Stimulated activated CD8-positive, alpha-beta memory T cell treated with anti-CD3 and anti-CD28 coated beads, Interleukin-7, amount 100 ng/mL, for 4 hours (primary cell): Measurements from ENCODE around the gene C19orf18.
"Not testable (repeated sequence)": the region's sequence is repeated elsewhere in the genome, so short reads cannot be mapped to it uniquely, and the experiment has no call there.

ENCODE experiments used
- DNase-seq, 2 donors: peaks; one replicate each; pipeline ENCODE4 v3.0.0-alpha.2; 2020; ENCODE audit warnings: low read depth in 2 of 2

The C19orf18 gene

DNA sequence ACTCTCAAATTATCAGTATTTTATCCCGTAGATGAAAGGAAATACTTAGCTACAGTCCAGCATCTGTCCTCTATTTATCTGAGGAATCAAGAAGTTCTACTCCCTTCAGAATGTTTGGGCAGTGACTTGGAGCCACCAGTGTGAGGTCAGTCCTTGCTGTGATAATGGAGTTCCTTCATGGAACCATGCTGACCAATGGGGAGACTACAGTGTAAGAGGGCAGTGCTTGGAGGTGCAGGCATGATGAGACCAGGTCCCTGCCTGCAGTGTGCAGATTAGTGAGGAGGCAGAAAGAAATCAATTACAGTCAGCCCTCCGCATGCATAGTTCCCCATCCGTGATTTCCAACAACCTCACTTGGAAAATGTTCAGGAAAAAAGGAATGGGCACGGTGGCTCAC lies at the start of gene C19orf18:
Gene C19orf18 (minus strand): TSS at position 101 of the 400 bp plus-strand sequence. CDS start 102 bp downstream, outside the sequence.
- no peak for DNase-seq

- DNase-seq = no peak
These were observed 47.9 kb upstream of the C19orf18 start for GRCh38 chr19:58022283-58022660.

- DNase-seq = peak in 1 of 2 donors; percentile 8
These were observed 47.4 kb upstream of the C19orf18 start for GRCh38 chr19:58021541-58022282.

GRCh38 chr19:58020129-58020528 lies 45.8 kb upstream of the C19orf18 start:
- no peak for DNase-seq

DNA sequence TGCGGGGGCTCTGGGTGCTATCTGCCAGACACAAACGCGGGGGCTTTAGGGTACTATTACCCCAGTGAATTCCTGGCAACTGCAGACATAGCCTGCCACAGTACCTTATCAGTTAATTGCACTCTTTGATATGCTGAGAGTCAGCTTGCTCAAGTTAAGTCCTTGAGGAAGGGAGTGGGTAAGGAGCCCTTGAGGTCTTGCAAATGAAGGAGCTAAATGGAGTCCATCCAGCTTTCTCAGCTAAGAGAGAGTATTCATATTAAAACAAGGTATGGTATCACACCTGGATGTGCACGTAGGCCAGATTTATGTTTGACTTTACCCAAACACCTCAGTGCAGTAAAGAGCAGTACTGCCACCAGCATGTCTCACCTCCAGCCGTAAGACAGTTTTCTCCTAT lies 39.8 kb upstream of the C19orf18 start:
- DNase-seq = no peak

DNA sequence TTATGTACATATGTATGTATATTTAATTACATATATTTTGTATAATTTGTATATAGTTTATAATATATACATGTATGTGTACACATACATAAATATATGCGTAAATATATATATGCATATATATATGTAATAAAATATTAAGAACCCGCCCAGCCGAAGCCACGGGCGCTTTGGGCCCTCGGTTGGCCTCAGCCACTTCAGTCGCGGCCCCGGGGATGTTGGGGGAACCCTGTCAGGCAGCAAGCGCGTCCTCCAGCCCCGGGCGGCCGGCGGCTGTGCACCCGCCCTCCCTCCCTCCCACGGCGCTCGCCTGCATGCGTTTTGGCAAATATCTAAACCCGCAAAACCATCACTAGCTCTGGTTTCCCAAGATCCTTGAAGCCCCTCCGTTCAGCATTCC lies 36.2 kb upstream of the C19orf18 start:
- DNase-seq = no peak

GRCh38 chr19:58009666-58010301 lies 35.5 kb upstream of the C19orf18 start:
- peak in 1 of 2 donors; percentile 50 for DNase-seq

- DNase-seq = no peak
These were observed 34.9 kb upstream of the C19orf18 start for GRCh38 chr19:58009301-58009665.

DNA sequence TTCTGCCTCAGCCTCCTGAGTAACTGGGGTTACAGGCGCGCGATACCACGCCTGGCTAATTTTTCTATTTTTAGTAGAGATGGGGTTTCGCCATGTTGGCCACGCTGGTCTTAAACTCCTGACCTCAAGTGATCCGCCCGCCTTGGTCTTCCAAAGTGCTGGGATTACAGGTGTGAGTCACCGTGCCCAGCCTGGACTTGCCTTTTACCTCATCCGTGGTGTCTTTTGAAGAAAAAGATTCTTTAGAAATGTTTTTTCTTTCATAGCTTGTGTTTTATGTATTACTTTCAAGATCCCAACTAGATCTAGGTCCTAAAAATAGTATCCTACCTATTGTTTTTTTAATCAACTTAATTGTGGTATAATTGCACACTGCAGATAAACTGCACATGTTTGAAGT lies 34.5 kb upstream of the C19orf18 start:
- DNase-seq = not testable (repeated sequence)

DNA sequence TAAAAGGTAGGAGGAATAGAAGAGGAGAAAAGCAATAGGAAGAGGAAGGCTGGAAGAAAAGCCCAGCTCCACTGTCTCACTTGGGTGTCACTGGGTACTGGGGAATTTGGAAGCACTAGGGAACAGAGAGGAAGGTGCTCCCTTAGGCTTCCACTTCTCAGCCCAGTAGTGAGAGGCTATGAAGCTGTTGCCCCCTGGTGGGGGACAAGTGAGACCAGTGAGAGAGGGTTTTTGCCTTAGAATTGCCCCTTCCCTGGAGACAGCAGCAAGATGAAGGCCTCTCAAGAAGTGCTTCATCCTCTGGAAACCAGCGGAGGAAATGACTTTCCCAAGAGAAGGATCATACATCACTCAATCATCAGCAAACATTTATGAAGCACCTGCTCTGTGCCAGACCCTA lies 33.0 kb upstream of the C19orf18 start:
- no peak for DNase-seq

DNA sequence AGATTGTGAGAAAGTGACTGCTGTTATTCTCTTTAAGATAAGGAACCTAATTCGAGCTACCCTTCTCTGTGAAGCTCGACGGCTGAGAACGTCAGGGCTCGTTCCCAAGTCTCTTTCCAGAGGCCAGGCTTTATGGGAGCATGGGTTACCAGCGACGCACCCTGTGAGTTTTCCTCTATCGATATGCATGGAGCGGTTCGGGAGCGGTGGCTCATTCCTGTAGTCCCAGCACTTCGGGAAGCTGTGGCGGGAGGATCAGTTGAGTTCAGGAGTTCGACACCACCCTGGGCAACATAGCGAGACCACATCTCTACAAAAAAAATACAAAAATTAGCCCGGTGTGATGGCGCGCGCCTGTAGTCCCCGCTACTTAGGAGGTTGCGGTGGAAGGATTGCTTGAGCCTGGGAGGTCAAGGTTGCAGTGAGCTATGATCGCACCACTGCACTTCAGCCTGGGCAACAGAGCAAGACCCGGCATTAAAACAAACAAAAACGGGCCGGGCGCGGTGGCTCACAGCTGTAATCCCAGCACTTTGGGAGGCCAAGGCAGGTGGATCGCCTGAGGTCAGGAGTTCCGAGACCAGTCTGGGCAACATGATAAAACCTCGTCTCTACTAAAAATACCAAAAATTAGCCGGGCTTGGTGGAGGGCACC lies 29.0 kb upstream of the C19orf18 start:
- no peak for DNase-seq

DNA sequence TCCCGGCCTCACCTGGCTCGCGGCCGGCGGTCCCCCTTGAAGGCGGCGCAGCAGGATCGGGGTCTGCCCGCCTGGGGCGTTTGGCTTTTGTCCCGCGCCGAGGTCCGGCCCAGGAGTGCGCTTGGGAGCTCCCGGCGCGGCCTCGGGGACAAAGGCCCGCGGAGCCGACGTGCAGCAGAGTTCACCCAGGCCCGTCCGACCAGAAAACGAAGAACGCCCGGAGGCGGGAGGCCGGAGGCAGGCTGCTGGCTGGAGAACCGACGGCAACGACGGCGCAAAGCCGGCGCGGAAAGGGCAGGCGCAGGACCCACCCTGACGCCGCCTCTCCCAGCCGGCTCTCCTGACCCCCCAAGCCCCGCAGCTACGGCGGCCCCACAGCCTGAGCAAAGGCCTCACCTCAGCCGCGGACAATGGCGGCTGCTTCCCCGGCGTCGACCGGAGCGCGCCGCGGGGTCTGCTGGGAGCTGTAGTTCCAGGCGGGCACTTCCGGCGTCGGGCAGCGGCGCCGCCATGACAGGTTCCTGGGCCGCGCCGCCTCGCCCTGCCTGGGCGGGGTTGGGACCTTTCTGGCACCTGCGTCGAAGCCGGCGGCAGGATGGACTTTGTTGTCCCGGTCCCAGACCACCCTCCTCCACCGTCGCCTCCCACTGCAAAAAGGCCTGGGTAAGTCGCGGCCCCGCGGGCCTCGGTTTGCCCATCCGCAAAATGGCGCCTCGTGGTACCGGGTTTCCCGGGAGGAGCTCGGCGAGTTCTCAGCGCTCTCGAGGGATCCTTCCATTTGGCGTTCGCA lies 28.2 kb upstream of the C19orf18 start, which contains the start of gene ZNF606:
Gene ZNF606 (minus strand): TSS at position 437 of the 790 bp plus-strand sequence. CDS start 1,501 bp downstream, outside the sequence.
- DNase-seq = peak; percentile 60 to 82

DNA sequence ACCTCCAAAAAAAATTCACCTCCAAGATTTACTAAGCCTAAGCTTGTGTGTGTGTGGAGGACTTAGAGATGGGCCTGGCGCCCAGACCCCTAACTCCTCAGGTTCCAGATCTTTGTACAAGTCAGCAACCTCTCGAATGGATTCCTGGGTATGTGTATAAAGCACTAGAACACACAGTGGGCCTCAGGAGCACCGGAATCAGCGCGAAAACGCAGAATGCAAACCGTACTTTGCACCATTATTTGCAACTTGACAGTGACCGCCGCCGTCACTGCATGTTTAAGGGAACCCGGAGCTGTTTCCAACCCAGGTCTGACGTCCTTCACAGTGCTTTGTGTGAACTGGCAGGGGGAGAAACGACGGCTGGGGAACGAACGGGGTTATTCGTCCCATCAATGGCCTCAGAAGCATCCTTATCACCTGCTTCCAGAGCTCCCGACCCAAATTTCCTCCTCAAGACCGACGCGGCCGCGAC lies 27.6 kb upstream of the C19orf18 start:
- DNase-seq = no peak

- no peak for DNase-seq
These were observed 26.3 kb upstream of the C19orf18 start for GRCh38 chr19:58000677-58001076.

GRCh38 chr19:57992841-57993240 lies 18.5 kb upstream of the C19orf18 start:
- no peak for DNase-seq

GRCh38 chr19:57978586-57979289 lies 4.4 kb upstream of the C19orf18 start:
- DNase-seq = no peak

GRCh38 chr19:57964761-57965160 lies 9.6 kb downstream of the C19orf18 start:
- no peak for DNase-seq

DNA sequence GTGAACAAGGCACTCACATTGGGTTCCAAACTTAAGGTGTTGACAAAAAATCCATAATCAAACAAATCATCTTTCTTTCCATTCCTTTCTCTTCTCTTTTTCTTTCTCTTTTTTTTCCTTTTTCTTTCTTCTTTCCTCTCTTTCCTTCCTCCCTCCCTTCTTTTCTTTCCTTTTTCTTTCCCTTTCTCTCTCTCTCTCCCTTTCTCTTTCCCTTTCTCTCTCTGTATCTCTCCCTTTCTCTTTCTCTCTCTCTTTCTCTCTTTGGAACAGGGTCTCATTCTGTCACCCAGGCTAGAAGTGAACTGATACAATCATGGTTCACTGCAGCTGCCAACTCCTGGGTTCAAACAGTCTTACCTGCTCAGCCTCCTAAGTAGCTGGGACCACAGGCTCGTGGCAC lies 12.5 kb downstream of the C19orf18 start:
- DNase-seq = no peak

- no peak for DNase-seq
These were observed 19.3 kb downstream of the C19orf18 start for GRCh38 chr19:57954996-57955395.

DNA sequence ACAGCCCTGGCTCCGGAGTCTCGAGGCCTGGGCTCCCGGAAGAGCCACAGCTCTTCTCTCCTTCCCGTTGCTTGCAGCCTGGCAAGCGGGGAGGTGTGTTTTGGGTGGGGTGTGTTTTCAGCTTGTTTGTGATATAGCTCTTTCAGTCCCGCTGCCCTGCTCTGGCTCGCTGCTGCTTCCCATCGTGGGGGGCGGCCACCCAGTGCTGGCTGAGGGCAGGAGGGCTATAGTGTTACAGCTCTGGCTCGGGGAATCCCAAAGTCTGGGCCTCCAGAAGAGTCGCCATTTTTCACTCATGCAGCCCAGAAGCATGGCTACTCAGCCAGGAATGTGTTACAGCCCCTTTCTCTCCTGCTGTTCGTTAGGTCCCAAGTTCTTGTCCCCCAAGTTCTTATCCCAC lies 24.6 kb downstream of the C19orf18 start:
- no peak for DNase-seq

- no peak for DNase-seq
These were observed 25.0 kb downstream of the C19orf18 start for GRCh38 chr19:57949296-57949695.
